Endothelial cell of umbilical vein (primary cell): Measurements from ENCODE around the gene SCP2. TPM values are rescaled to one million over a fixed set of nuclear protein-coding genes. Genes with fewer than 3 reads are reported as not detected.

Source experiments
- BruUV-seq: library from RNA; stranded (reverse); fragments of 400-500 nt; replicated peaks from 2 replicates; lab custom pipeline; 2021; lab: Mats Ljungman, UMichigan
- CTCF ChIA-PET: fragments of 300-600, 350-600 bp; sonication (Branson Sonifier 250); formaldehyde crosslinking; loops from one replicate; lab custom pipeline; 2021; ENCODE audit warnings: antibody characterized with exemption, inconsistent platforms; lab: Charles Lee
- POLR2A ChIA-PET: fragments of 300-600, 350-600 bp; sonication (Branson Sonifier 250); formaldehyde crosslinking; loops from one replicate; lab custom pipeline; 2021; ENCODE audit warnings: antibody characterized with exemption, inconsistent platforms; lab: Charles Lee
- DNase-seq: peaks from one replicate; pipeline ENCODE4 v3.0.0-alpha.2; 2011; ENCODE audit warnings: low read depth, low spot score
- FAIRE-seq: peaks from 2 replicates; lab custom pipeline; 2011; peaks lifted over from hg19 to GRCh38; lab: Jason Lieb, UNC
- H2AFZ ChIP-seq: 2 replicates; pipeline ENCODE4 v1.6.0; 2012; ENCODE audit warnings: low read depth, low read length, control low read depth, inconsistent platforms
- H3K27ac ChIP-seq: 2 replicates; pipeline ENCODE4 v1.5.1; 2011; ENCODE audit warnings: low read depth, mild to moderate bottlenecking, control low read depth, low read length, moderate library complexity; ENCODE audit not compliant: insufficient read depth
- H3K27me3 ChIP-seq, 2 experiments: 2 replicates each; pipeline versions ENCODE4 v1.6.0 to v1.6.1; 2011; ENCODE audit warnings: low read length in 2 of 2, mixed read lengths in 1 of 2; ENCODE audit not compliant: control insufficient read depth in 2 of 2, insufficient read depth in 2 of 2
- H3K36me3 ChIP-seq, 2 experiments: 2 replicates in 1 of 2; 3 replicates in 1 of 2; pipeline ENCODE4 v1.5.1; 2011; ENCODE audit warnings: low read length in 2 of 2, mild to moderate bottlenecking in 1 of 2, moderate library complexity in 1 of 2; ENCODE audit not compliant: control insufficient read depth in 2 of 2, insufficient read depth in 2 of 2; ENCODE audit errors: extremely low read depth in 1 of 2
- H3K4me1 ChIP-seq: 3 replicates; pipeline ENCODE4 v1.5.1; 2011; ENCODE audit warnings: mild to moderate bottlenecking, low read length; ENCODE audit not compliant: control insufficient read depth, insufficient read depth; ENCODE audit errors: extremely low read depth
- H3K4me2 ChIP-seq: 2 replicates; pipeline ENCODE4 v1.6.1; 2011; ENCODE audit warnings: low read length, control low read depth, mixed read lengths; ENCODE audit not compliant: insufficient read depth
- H3K4me3 ChIP-seq, 3 experiments: fragments of 200-600 bp in 1 of 3; sonication (generic), shearing (Covaris generic) in 1 of 3; replicated peaks in 1 of 3; 2 replicates each; pipeline ENCODE4 v1.5.1; 2011 to 2016; ENCODE audit warnings: control low read depth in 3 of 3, low read length in 3 of 3, mild to moderate bottlenecking in 2 of 3, inconsistent platforms in 1 of 3, low read depth in 1 of 3, moderate library complexity in 1 of 3; ENCODE audit not compliant: insufficient read depth in 1 of 3
- H3K79me2 ChIP-seq: 2 replicates; pipeline ENCODE4 v1.6.0; 2012; ENCODE audit warnings: low read length, inconsistent platforms; ENCODE audit not compliant: control insufficient read depth, insufficient read depth
- H3K9ac ChIP-seq: replicated peaks from 2 replicates; pipeline ENCODE3; 2011; ENCODE audit warnings: low read length, control low read depth; ENCODE audit not compliant: insufficient read depth; ENCODE audit errors: extremely low read depth
- H3K9me1 ChIP-seq: replicated peaks from 3 replicates; pipeline ENCODE4 v1.6.0; 2011; ENCODE audit warnings: mild to moderate bottlenecking, low read length; ENCODE audit not compliant: control insufficient read depth, insufficient read depth; ENCODE audit errors: extremely low read depth
- H3K9me3 ChIP-seq: replicated peaks from 2 replicates; pipeline ENCODE4 v1.5.1; 2012; ENCODE audit warnings: low read length, inconsistent platforms; ENCODE audit not compliant: control insufficient read depth, insufficient read depth
- H4K20me1 ChIP-seq: replicated peaks from 2 replicates; pipeline ENCODE3; 2011; ENCODE audit warnings: mild to moderate bottlenecking, low read length; ENCODE audit not compliant: control insufficient read depth, insufficient read depth; ENCODE audit errors: extremely low read depth
- EZH2 ChIP-seq: IDR thresholded peaks from 2 replicates; pipeline ENCODE4 v1.6.1; 2012; ENCODE audit warnings: borderline replicate concordance, low read depth, mild to moderate bottlenecking, moderate library complexity, low read length, inconsistent platforms; ENCODE audit not compliant: severe bottlenecking
- FOS ChIP-seq: IDR thresholded peaks from 2 replicates; pipeline ENCODE4 v1.6.1; 2011; ENCODE audit warnings: mild to moderate bottlenecking, low read length, moderate library complexity, borderline replicate concordance; ENCODE audit not compliant: insufficient read depth
- GATA2 ChIP-seq: IDR thresholded peaks from 2 replicates; pipeline ENCODE4 v1.7.0; 2011; ENCODE audit warnings: low read depth, mild to moderate bottlenecking, moderate library complexity, mixed read lengths, low read length; ENCODE audit not compliant: insufficient read length, insufficient read depth
- JUN ChIP-seq: IDR thresholded peaks from 2 replicates; pipeline ENCODE4 v1.6.1; 2011; ENCODE audit warnings: borderline replicate concordance, low read depth; ENCODE audit not compliant: insufficient read length, insufficient read depth
- MYC ChIP-seq: IDR thresholded peaks from one replicate; pipeline ENCODE4 v1.6.1; 2011; ENCODE audit warnings: mild to moderate bottlenecking, low read depth, low read length
- POLR2A ChIP-seq: IDR thresholded peaks from 2 replicates; pipeline ENCODE4 v1.6.1; 2012; ENCODE audit warnings: low read depth, mild to moderate bottlenecking, control low read depth, low read length
- POLR2AphosphoS5 ChIP-seq: IDR thresholded peaks from 2 replicates; pipeline ENCODE4 v1.6.1; 2012; ENCODE audit warnings: low read depth, mild to moderate bottlenecking, control low read depth, low read length, moderate library complexity; ENCODE audit not compliant: insufficient read depth
- dilution Hi-C: fragments of 300-500 bp; cut with MboI; formaldehyde crosslinking; loops from one replicate; pipeline ENCODE4 v1.15.0; 2019; ENCODE audit warnings: low sequenced_read_pairs; ENCODE audit not compliant: extremely low pct_ligation_motif_present
- intact Hi-C: fragments of 100-400 bp; cut with micrococcal nuclease; formaldehyde crosslinking; loops from one replicate; pipeline ENCODE4 v1.10.0; 2022
- polyA plus RNA-seq, 4 experiments: library from polyadenylated mRNA; depleted of rRNA in 3 of 4; stranded (reverse) in 3 of 4; unstranded in 1 of 4; fragments of >200 nt; gene quantifications; 2 replicates each; pipeline versions ENCODE4 v1.2.1 to v1.2.3, GENCODE V29; 2011 to 2012; ENCODE audit warnings: missing spikeins in 1 of 4
- total RNA-seq: library from RNA; stranded (reverse); gene quantifications from 2 replicates; pipeline ENCODE4 v1.2.3, GENCODE V29; 2021
- TF ChIP-seq, protein P1 (sequence below), 2 donors: IDR thresholded peaks; 1 replicate in 1 of 2; 2 replicates in 1 of 2; pipeline ENCODE4 v1.5.1; 2011; ENCODE audit warnings: low read length in 2 of 2, mild to moderate bottlenecking in 2 of 2, moderate library complexity in 2 of 2, control low read depth in 1 of 2, inconsistent platforms in 1 of 2, low read depth in 1 of 2; ENCODE audit not compliant: insufficient read depth in 1 of 2; ENCODE audit errors: extremely low read depth in 1 of 2
- TF ChIP-seq, protein P2 (sequence below): IDR thresholded peaks from 2 replicates; pipeline ENCODE4 v1.6.1; 2011; ENCODE audit not compliant: insufficient read depth, insufficient read length

Gene SCP2
- total and polyA plus RNA-seq, 2 donors (not counting 3 experiments of a cell fraction or from before 2014, with no cell fraction given), result 42.4 to 92.7 TPM

GRCh38 chr1:53024117-53024516 lies 97.0 kb downstream of the SCP2 start:
- intact Hi-C loops (no loop called here), dilution Hi-C loops (no loop called here)
- Histone ChIP-seq H3K9ac (no peak overlapping the region), H3K4me3 (no peak overlapping the region), H3K4me2 (no peak overlapping the region), H3K79me2 (peaks cover 25% of the 10 kb centered on the region), H3K27ac (no peak overlapping the region), H3K27me3 (no peaks in the 10 kb centered on the region), H3K36me3 (no peaks in the 10 kb centered on the region), H3K9me3 (no peaks in the 10 kb centered on the region), H2AFZ (no peak overlapping the region), H4K20me1 (no peaks in the 10 kb centered on the region), H3K9me1 (peaks cover 2% of the 10 kb centered on the region), H3K4me1 (peaks cover 2% of the 10 kb centered on the region)
- BruUV-seq, result no TSS peak
- TF ChIP-seq, protein P1, sequence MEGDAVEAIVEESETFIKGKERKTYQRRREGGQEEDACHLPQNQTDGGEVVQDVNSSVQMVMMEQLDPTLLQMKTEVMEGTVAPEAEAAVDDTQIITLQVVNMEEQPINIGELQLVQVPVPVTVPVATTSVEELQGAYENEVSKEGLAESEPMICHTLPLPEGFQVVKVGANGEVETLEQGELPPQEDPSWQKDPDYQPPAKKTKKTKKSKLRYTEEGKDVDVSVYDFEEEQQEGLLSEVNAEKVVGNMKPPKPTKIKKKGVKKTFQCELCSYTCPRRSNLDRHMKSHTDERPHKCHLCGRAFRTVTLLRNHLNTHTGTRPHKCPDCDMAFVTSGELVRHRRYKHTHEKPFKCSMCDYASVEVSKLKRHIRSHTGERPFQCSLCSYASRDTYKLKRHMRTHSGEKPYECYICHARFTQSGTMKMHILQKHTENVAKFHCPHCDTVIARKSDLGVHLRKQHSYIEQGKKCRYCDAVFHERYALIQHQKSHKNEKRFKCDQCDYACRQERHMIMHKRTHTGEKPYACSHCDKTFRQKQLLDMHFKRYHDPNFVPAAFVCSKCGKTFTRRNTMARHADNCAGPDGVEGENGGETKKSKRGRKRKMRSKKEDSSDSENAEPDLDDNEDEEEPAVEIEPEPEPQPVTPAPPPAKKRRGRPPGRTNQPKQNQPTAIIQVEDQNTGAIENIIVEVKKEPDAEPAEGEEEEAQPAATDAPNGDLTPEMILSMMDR (IDR thresholded peaks at IDR 0.05; ENCODE audit: extremely low read depth in 1 of 2, insufficient read depth in 1 of 2, low read depth in 1 of 2, low read length in 2 of 2), result no peak
- TF ChIP-seq EZH2, result no peak
- no peak for TF ChIP-seq FOS
- TF ChIP-seq POLR2A, result no peak
- no peak for TF ChIP-seq GATA2
- no peak for TF ChIP-seq JUN
- TF ChIP-seq MYC, result no peak
- TF ChIP-seq, protein P2, sequence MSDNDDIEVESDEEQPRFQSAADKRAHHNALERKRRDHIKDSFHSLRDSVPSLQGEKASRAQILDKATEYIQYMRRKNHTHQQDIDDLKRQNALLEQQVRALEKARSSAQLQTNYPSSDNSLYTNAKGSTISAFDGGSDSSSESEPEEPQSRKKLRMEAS, result no peak
- TF ChIP-seq POLR2AphosphoS5, result no peak
- DNase-seq (no peak), FAIRE-seq (no peak)
- CTCF ChIA-PET, result no interaction called here
- POLR2A ChIA-PET, result no interaction called here
